ENCODE data around the gene RAD51B. TPM values are rescaled to one million over a fixed set of nuclear protein-coding genes. Genes with fewer than 3 reads are reported as not detected.
A peak's percentile ranks its signal among the peaks of the same experiment; 100 is the strongest.

Gene RAD51B
- 3.0 TPM for polyA plus RNA-seq (2013, experiment 1 of 2)
- polyA plus RNA-seq (2013, experiment 2 of 2): 3.5 TPM

DNA sequence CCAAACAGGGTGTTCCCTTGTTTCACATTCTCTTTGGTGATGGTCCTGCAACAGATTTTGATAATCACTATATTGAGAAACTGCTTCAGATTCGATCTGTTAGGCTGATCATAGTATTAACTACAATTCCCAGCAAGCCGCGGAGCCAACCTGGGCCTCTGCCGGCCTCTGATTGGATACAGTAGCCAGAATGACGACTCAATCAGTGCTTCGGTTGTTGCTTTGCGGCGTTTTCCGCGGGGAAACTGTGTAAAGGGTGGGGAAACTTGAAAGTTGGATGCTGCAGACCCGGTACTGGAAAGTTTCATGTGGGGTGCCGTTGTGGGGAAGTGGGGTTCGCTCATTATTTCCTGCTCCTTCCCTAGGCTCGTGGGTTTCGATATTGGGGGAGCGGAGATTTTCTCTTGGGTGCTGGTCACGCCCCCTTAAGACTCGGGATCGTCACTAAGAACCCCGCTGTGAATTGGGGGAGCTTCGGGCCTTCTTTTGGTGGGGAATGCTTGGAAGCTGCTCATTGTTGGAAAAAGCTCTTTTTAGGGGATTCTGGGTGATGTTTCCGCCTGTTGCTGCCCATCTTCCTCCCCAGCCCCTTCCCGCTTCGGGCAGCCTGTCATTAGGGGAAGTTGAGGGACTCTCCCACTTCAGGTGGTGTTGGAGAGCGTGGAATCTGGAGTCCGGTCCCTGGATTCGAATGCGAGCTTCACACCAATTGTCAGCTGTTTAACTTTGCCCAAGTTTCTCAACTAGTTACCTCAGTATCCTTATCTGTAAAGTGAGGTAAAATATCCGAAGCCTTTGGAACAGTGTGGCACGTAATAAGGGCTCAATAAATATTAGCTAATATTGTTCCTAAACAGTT, at the start of gene RAD51B:
TSS of gene RAD51B (plus strand) at position 217 of the 859 bp plus-strand sequence.
- WGBS (ENCODE audit: extremely low coverage, insufficient coverage, low lambda C conversion rate): no CpG with 5 or more reads among the region's 30 CpGs
- H3K9ac ChIP-seq (ENCODE audit: low read length): peak within 1 kb of the TSS; percentile 93
- H3K36me3 ChIP-seq (ENCODE audit: control insufficient read depth, insufficient read depth, low read length): no peaks in the 10 kb centered on the region
- peak; percentile 91 for DNase-seq
- H3K79me2 ChIP-seq (ENCODE audit: control insufficient read depth, insufficient read depth, low read length): peaks cover 8% of the 10 kb centered on the region
- peak within 1 kb of the TSS; percentile 28 for H2BK5ac ChIP-seq (ENCODE audit: low read length)
- H2BK15ac ChIP-seq (replicated peaks; ENCODE audit: low read depth): no peak within 1 kb of the TSS
- H3K4me2 ChIP-seq (ENCODE audit: low read length): peak within 1 kb of the TSS; percentile 98
- no peak within 1 kb of the TSS for H2AK5ac ChIP-seq (ENCODE audit: low read length)
- peak within 1 kb of the TSS; percentile 19 for H2BK120ac ChIP-seq (ENCODE audit: low read depth, low read length)
- no peak within 1 kb of the TSS for H4K8ac ChIP-seq (ENCODE audit: low read depth, low read length)
- H3K79me1 ChIP-seq (ENCODE audit: low read length): peaks cover 5% of the 10 kb centered on the region
- H3K23ac ChIP-seq (ENCODE audit: low read length): peak within 1 kb of the TSS; percentile 33
- no peak within 1 kb of the TSS for H3K27ac ChIP-seq (ENCODE audit: low read depth, low read length)
- H3K4me3 ChIP-seq (ENCODE audit: low read length): peak within 1 kb of the TSS; percentile 98
- H3K27me3 ChIP-seq (ENCODE audit: insufficient read depth, low read length, poor library complexity): no peaks in the 10 kb centered on the region
- peak within 1 kb of the TSS; percentile 48 for H4K5ac ChIP-seq (ENCODE audit: low read length)
- H3K4me1 ChIP-seq (ENCODE audit: control insufficient read depth, low read depth, low read length): peaks cover 9% of the 10 kb centered on the region
- peak within 1 kb of the TSS; percentile 89 for H3K18ac ChIP-seq (ENCODE audit: low read length)
- H3K56ac ChIP-seq (ENCODE audit: low read length): peak within 1 kb of the TSS; percentile 95
- peak within 1 kb of the TSS; percentile 79 for H3K4ac ChIP-seq (ENCODE audit: low read depth, low read length)

- Histone ChIP-seq H3K79me2 (ENCODE audit: control insufficient read depth, insufficient read depth, low read length) (no peaks in the 10 kb centered on the region), H4K5ac (ENCODE audit: low read length) (no peak overlapping the region), H3K18ac (ENCODE audit: low read length) (no peak overlapping the region), H3K4me3 (ENCODE audit: low read length) (no peak overlapping the region), H4K8ac (ENCODE audit: low read depth, low read length) (no peak overlapping the region), H3K27ac (ENCODE audit: low read depth, low read length) (no peak overlapping the region), H3K4ac (ENCODE audit: low read depth, low read length) (no peak overlapping the region), H2BK5ac (ENCODE audit: low read length) (no peak overlapping the region), H3K9ac (ENCODE audit: low read length) (no peak overlapping the region), H3K36me3 (ENCODE audit: control insufficient read depth, insufficient read depth, low read length) (peaks cover 5% of the 10 kb centered on the region), H2AK5ac (ENCODE audit: low read length) (no peak overlapping the region), H2BK15ac (replicated peaks; ENCODE audit: low read depth) (no peak overlapping the region), H3K79me1 (ENCODE audit: low read length) (no peaks in the 10 kb centered on the region), H3K4me1 (ENCODE audit: control insufficient read depth, low read depth, low read length) (no peaks in the 10 kb centered on the region), H3K27me3 (ENCODE audit: insufficient read depth, low read length, poor library complexity) (no peaks in the 10 kb centered on the region), H3K56ac (ENCODE audit: low read length) (no peak overlapping the region), H3K23ac (ENCODE audit: low read length) (no peak overlapping the region), H2BK120ac (ENCODE audit: low read depth, low read length) (no peak overlapping the region), H3K4me2 (ENCODE audit: low read length) (no peak overlapping the region)
- no CpG with 5 or more reads among the region's 5 CpGs for WGBS (ENCODE audit: extremely low coverage, insufficient coverage, low lambda C conversion rate)
- no peak for DNase-seq
These were observed 45.7 kb upstream of the RAD51B start for GRCh38 chr14:67773844-67774377.

- no peaks in the 10 kb centered on the region for H3K4me1 ChIP-seq (ENCODE audit: control insufficient read depth, low read depth, low read length)
- H3K4ac ChIP-seq (ENCODE audit: low read depth, low read length): no peak overlapping the region
- peaks cover 9% of the 10 kb centered on the region for H3K36me3 ChIP-seq (ENCODE audit: control insufficient read depth, insufficient read depth, low read length)
These were observed 42.8 kb upstream of the RAD51B start for GRCh38 chr14:67776653-67777322.

GRCh38 chr14:67778792-67779191, 40.8 kb upstream of the RAD51B start:
- Histone ChIP-seq H3K79me2 (ENCODE audit: control insufficient read depth, insufficient read depth, low read length) (no peaks in the 10 kb centered on the region), H3K4me3 (ENCODE audit: low read length) (no peak overlapping the region), H3K23ac (ENCODE audit: low read length) (no peak overlapping the region), H3K27ac (ENCODE audit: low read depth, low read length) (no peak overlapping the region), H3K27me3 (ENCODE audit: insufficient read depth, low read length, poor library complexity) (no peaks in the 10 kb centered on the region), H2AK5ac (ENCODE audit: low read length) (no peak overlapping the region), H4K5ac (ENCODE audit: low read length) (no peak overlapping the region), H3K56ac (ENCODE audit: low read length) (no peak overlapping the region), H3K36me3 (ENCODE audit: control insufficient read depth, insufficient read depth, low read length) (peaks cover 11% of the 10 kb centered on the region), H3K4ac (ENCODE audit: low read depth, low read length) (no peak overlapping the region), H3K79me1 (ENCODE audit: low read length) (no peaks in the 10 kb centered on the region), H3K9ac (ENCODE audit: low read length) (no peak overlapping the region), H3K4me1 (ENCODE audit: control insufficient read depth, low read depth, low read length) (no peaks in the 10 kb centered on the region), H2BK120ac (ENCODE audit: low read depth, low read length) (no peak overlapping the region), H2BK5ac (ENCODE audit: low read length) (no peak overlapping the region), H3K4me2 (ENCODE audit: low read length) (no peak overlapping the region), H2BK15ac (replicated peaks; ENCODE audit: low read depth) (no peak overlapping the region), H4K8ac (ENCODE audit: low read depth, low read length) (no peak overlapping the region), H3K18ac (ENCODE audit: low read length) (no peak overlapping the region)
- no peak for DNase-seq
- WGBS (ENCODE audit: extremely low coverage, insufficient coverage, low lambda C conversion rate): no CpG with 5 or more reads among the region's 1 CpG

More at GRCh38 chr14:67776653-67777322, 42.8 kb upstream of the RAD51B start:
- no peak overlapping the region for H2BK120ac ChIP-seq (ENCODE audit: low read depth, low read length)
- DNase-seq: no peak
- no peak overlapping the region for H3K4me2 ChIP-seq (ENCODE audit: low read length)
- H4K8ac ChIP-seq (ENCODE audit: low read depth, low read length): no peak overlapping the region
- H3K9ac ChIP-seq (ENCODE audit: low read length): no peak overlapping the region
- H3K79me1 ChIP-seq (ENCODE audit: low read length): no peaks in the 10 kb centered on the region
- H2BK5ac ChIP-seq (ENCODE audit: low read length): no peak overlapping the region
- no peak overlapping the region for H4K5ac ChIP-seq (ENCODE audit: low read length)
- H2AK5ac ChIP-seq (ENCODE audit: low read length): no peak overlapping the region
- WGBS (ENCODE audit: extremely low coverage, insufficient coverage, low lambda C conversion rate): no CpG with 5 or more reads among the region's 4 CpGs
- no peak overlapping the region for H3K4me3 ChIP-seq (ENCODE audit: low read length)
- H3K27me3 ChIP-seq (ENCODE audit: insufficient read depth, low read length, poor library complexity): no peaks in the 10 kb centered on the region
- no peak overlapping the region for H3K56ac ChIP-seq (ENCODE audit: low read length)
- no peak overlapping the region for H3K18ac ChIP-seq (ENCODE audit: low read length)
- H2BK15ac ChIP-seq (replicated peaks; ENCODE audit: low read depth): no peak overlapping the region
- no peak overlapping the region for H3K23ac ChIP-seq (ENCODE audit: low read length)
- no peak overlapping the region for H3K27ac ChIP-seq (ENCODE audit: low read depth, low read length)
- H3K79me2 ChIP-seq (ENCODE audit: control insufficient read depth, insufficient read depth, low read length): no peaks in the 10 kb centered on the region

- no peak overlapping the region for H2BK5ac ChIP-seq (ENCODE audit: low read length)
- H2AK5ac ChIP-seq (ENCODE audit: low read length): no peak overlapping the region
- H3K4me2 ChIP-seq (ENCODE audit: low read length): no peak overlapping the region
- H3K27me3 ChIP-seq (ENCODE audit: insufficient read depth, low read length, poor library complexity): no peaks in the 10 kb centered on the region
- no peak overlapping the region for H4K8ac ChIP-seq (ENCODE audit: low read depth, low read length)
- H3K79me2 ChIP-seq (ENCODE audit: control insufficient read depth, insufficient read depth, low read length): no peaks in the 10 kb centered on the region
- peaks cover 14% of the 10 kb centered on the region for H3K36me3 ChIP-seq (ENCODE audit: control insufficient read depth, insufficient read depth, low read length)
- no peak overlapping the region for H2BK120ac ChIP-seq (ENCODE audit: low read depth, low read length)
- WGBS (ENCODE audit: extremely low coverage, insufficient coverage, low lambda C conversion rate): no CpG with 5 or more reads among the region's 3 CpGs
- no peak for DNase-seq
- no peak overlapping the region for H4K5ac ChIP-seq (ENCODE audit: low read length)
- H3K79me1 ChIP-seq (ENCODE audit: low read length): no peaks in the 10 kb centered on the region
- no peak overlapping the region for H3K4ac ChIP-seq (ENCODE audit: low read depth, low read length)
- H3K18ac ChIP-seq (ENCODE audit: low read length): no peak overlapping the region
- no peaks in the 10 kb centered on the region for H3K4me1 ChIP-seq (ENCODE audit: control insufficient read depth, low read depth, low read length)
- no peak overlapping the region for H2BK15ac ChIP-seq (replicated peaks; ENCODE audit: low read depth)
- no peak overlapping the region for H3K4me3 ChIP-seq (ENCODE audit: low read length)
- no peak overlapping the region for H3K56ac ChIP-seq (ENCODE audit: low read length)
- H3K9ac ChIP-seq (ENCODE audit: low read length): no peak overlapping the region
- no peak overlapping the region for H3K23ac ChIP-seq (ENCODE audit: low read length)
- H3K27ac ChIP-seq (ENCODE audit: low read depth, low read length): no peak overlapping the region
These were observed 37.5 kb upstream of the RAD51B start for GRCh38 chr14:67782090-67782489.
